GM10248 (cell line): ENCODE results near the gene APLNR.

Source experiments
- CTCF ChIA-PET: fragments of 300-600 bp; sonication (Branson Sonifier 250); formaldehyde crosslinking; extraction: SDS; loops from one replicate; lab custom pipeline; 2021; ENCODE audit warnings: antibody characterized with exemption; lab: Yijun Ruan, JAX
- POLR2A ChIA-PET: fragments of 350-650 bp; sonication (Branson Sonifier 250); formaldehyde crosslinking; extraction: SDS; loops from one replicate; lab custom pipeline; 2020; ENCODE audit warnings: antibody characterized with exemption; lab: Yijun Ruan, JAX
- DNase-seq: peaks from one replicate; pipeline ENCODE4 v3.0.0; 2012; ENCODE audit errors: extremely low spot score
- TF ChIP-seq, protein P1 (sequence below): IDR thresholded peaks from 2 replicates; pipeline ENCODE4 v1.5.1; 2012; ENCODE audit warnings: mild to moderate bottlenecking, low read depth; ENCODE audit errors: extremely low read depth, missing control alignments, control extremely low read depth

Gene APLNR

DNA sequence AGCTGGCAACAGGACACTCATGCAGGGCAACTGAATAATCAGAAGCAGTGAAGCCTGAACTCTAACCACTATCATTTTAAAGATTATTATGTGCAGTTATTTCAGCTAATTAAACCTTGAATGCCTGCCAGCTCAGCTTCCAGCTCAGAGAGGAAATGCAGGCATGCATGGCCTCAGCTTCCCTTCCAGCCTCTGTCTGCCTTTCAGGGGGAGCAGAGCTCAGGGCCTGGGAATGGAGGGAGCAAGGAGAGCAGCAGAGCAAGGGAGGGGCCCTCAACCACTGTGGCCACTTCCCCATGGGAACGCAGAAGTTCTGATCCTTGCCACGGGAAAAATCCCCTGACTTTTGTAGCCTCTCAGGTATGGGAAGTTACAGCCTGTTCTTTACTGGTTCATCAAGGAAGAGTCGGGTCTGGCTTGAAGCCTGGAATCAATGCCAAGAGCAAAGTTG is 32.5 kb upstream of the APLNR start:
- no peak for DNase-seq
- ChIA-PET POLR2A (no interaction called here), CTCF (interaction anchor here (1.1 to 1.7 kb wide), 4 partner anchors 10 to 429 kb away, joined by 3 to 5 read pairs (median 4); no protein-coding TSS in a partner anchor)
- TF ChIP-seq, protein P1, sequence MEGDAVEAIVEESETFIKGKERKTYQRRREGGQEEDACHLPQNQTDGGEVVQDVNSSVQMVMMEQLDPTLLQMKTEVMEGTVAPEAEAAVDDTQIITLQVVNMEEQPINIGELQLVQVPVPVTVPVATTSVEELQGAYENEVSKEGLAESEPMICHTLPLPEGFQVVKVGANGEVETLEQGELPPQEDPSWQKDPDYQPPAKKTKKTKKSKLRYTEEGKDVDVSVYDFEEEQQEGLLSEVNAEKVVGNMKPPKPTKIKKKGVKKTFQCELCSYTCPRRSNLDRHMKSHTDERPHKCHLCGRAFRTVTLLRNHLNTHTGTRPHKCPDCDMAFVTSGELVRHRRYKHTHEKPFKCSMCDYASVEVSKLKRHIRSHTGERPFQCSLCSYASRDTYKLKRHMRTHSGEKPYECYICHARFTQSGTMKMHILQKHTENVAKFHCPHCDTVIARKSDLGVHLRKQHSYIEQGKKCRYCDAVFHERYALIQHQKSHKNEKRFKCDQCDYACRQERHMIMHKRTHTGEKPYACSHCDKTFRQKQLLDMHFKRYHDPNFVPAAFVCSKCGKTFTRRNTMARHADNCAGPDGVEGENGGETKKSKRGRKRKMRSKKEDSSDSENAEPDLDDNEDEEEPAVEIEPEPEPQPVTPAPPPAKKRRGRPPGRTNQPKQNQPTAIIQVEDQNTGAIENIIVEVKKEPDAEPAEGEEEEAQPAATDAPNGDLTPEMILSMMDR, result no peak

DNA sequence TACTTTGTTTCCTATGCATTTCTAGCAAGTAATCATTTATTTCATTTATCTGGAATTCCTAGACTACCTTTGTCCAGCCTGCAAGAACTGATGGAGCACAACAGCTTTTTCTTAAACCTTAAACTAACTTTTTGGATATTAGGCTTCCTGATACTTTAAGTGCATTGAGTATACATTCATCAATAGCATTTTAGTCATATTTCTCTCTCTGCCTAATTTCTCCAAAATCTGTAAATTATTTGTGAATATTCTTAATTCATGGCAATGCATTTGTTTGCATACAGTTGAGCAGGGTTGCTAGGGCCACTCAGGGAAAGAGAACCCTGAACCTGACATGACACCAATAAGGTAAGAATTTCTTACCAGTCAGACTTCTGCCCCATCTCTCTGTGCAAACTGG is 29.1 kb upstream of the APLNR start:
- CTCF ChIA-PET, result interaction anchor here (2.3 kb wide), 1 partner anchor 16 kb away, joined by 5 read pairs; no protein-coding TSS in a partner anchor
- POLR2A ChIA-PET, result no interaction called here
- TF ChIP-seq, protein P1, result no peak
- no peak for DNase-seq

DNA sequence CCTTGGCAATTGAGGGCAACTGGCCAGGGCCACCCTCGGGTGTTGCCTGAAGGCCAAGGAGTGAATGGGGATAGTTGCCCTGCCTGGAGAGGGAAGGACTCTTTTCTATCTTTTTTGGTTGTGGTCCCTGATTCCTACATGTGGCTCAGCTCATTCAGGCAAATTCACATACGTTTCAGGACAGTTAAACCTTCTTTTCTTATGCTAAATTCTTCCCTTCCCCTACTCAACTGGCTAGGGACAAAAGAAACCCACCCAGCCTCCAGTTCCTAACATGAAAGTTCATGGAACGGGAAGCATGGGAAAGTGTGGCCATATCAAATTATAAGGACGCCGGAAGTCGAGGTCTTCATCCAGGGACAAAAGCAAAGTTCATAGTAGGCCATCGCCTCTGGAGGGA is 26.3 kb upstream of the APLNR start:
- no peak for DNase-seq
- ChIA-PET POLR2A (no interaction called here), CTCF (interaction anchor here (3.0 to 6.2 kb wide), 2 partner anchors 13 to 14 kb away, joined by 8 to 26 read pairs; no protein-coding TSS in a partner anchor)
- TF ChIP-seq, protein P1, result no peak

DNA sequence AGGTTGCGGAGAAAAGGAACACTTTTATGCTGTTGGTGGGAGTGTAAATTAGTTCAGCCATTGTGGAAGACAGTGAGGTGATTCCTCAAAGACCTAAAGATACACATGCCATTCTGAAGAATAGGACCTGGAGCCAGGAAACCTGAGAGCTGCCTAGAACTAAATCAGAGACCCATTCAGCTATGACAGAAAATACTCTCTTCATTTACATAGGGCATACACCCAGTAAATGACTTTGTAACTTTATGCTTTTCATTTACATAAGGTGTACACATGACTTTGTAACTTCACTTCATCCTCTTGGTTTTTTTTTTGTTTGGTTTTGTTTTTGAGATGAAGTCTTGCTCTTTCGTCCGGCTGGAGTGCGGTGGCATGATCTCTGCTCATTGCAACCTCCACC is 25.1 kb upstream of the APLNR start:
- POLR2A ChIA-PET, result no interaction called here
- no peak for DNase-seq
- CTCF ChIA-PET, result interaction anchor here (1.0 to 6.2 kb wide), 2 partner anchors 12 to 50 kb away, joined by 3 to 26 read pairs; no protein-coding TSS in a partner anchor
- TF ChIP-seq, protein P1, result no peak

DNA sequence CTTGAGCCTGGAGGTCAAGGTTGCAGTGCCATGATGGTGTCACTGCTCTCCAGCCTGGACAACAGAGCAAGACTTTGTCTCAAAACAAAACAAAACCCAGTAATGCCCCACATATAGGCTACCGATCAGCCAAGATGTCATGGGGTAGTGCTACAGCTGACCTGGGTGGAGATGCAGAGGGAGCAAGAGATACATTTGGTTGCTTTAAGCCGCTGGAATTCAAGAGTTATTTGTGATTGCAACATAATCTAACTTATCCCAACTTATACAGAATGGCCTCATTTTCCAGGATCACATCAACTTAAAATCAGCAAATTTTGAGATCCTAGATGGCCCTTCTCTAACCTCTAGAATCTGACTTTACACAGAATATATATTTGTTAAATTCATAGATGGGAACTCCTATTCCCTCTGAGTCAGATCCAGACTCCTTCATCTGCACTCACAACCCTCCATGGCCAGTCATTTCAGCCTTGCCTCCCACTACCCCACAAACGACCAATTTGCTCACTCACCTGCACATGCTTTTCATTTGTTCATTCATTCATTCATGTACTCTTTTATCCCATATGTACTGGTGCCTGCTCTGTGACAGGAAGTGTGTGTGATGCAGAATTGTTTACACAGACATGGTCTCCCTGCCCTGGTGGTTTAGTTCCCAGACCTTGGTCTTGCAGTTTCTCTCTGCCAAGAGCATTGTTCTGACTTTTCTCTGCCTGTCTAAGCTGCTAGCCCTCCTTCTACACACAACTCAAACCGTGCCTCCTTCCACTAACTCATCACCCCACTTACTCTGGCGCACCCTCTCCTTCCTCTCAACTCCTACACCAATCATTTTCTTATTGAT is 24.1 kb upstream of the APLNR start:
- ChIA-PET CTCF (interaction anchor here (1.5 to 6.2 kb wide), 2 partner anchors 11 to 420 kb away, joined by 3 to 26 read pairs; no protein-coding TSS in a partner anchor), POLR2A (no interaction called here)
- TF ChIP-seq, protein P1, result no peak
- no peak for DNase-seq

DNA sequence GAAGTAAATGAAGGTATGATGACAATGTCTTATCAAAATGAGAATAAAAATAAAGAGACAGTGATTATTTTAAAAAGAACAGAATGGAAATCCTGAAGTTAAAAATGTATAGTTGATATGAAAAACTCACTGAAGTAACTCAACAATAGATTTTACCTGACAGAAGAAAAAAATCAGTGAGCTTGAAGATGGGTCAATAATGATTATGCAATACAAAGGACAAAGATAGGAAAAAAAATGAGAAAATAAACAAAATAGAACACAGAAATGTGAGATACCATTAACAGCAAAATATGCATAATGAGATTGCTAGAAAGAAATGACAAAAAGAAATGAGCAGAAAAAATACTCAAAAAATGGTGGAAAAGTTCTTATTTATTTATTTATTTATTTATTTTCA is 19.1 kb upstream of the APLNR start:
- POLR2A ChIA-PET, result no interaction called here
- CTCF ChIA-PET, result interaction anchor here (0.9 to 1.1 kb wide), 2 partner anchors 21 to 416 kb away, joined by 3 read pairs; no protein-coding TSS in a partner anchor
- no peak for DNase-seq
- TF ChIP-seq, protein P1, result no peak
